ENCODE results near the gene ATG16L1. TPM values are rescaled to one million over a fixed set of nuclear protein-coding genes. Genes with fewer than 3 reads are reported as not detected.
A peak's percentile ranks its signal among the peaks of the same experiment; 100 is the strongest.

Gene ATG16L1
- total RNA-seq, 1 experiment from 2014 or later: 42.0 TPM

DNA sequence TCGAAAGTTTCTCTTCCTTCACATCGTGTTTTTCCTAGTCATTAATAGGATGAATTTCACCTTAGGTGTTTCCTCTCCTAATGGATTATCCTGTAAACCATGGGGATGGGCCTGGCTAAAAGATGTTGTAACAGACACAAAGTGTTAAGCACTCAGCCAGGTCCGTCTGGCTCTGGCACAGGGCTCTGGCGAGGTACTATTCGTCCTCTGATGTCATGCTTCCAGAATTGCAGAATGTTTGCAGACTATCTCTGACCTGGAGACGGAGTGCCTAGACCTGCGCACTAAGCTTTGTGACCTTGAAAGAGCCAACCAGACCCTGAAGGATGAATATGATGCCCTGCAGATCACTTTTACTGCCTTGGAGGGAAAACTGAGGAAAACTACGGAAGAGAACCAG, 13.2 kb downstream of the ATG16L1 start:
- no peaks in the 10 kb centered on the region for H3K9me3 Mint-ChIP-seq
- WGBS (ENCODE audit: extremely low coverage, insufficient read length, low lambda C conversion rate): no CpG with 5 or more reads among the region's 8 CpGs
- H2AK5ac ChIP-seq (ENCODE audit: insufficient read length, low read length): no peak overlapping the region

More for the DNA sequence above, 13.2 kb downstream of the ATG16L1 start:
- Histone ChIP-seq H2BK12ac (ENCODE audit: insufficient read length, low read depth, low read length) (no peak overlapping the region), H3K56ac (ENCODE audit: insufficient read length, low read depth, low read length) (no peak overlapping the region), H3T11ph (ENCODE audit: low read length) (no peak overlapping the region), H4K8ac (replicated peaks; ENCODE audit: insufficient read length, low read depth, low read length) (no peak overlapping the region), H2BK120ac (ENCODE audit: low read depth, low read length, poor library complexity, severe bottlenecking) (no peak overlapping the region), H3K79me2 (ENCODE audit: insufficient read depth, low read length) (no peaks in the 10 kb centered on the region; the same call in 1 of the 2 replicates), H3K14ac (ENCODE audit: insufficient read depth, low read length) (no peak overlapping the region), H2AFZ (ENCODE audit: low read length) (no peak overlapping the region), H3K9ac (ENCODE audit: extremely low read depth, insufficient read length, low read length) (no peak overlapping the region), H3K27me3 (ENCODE audit: insufficient read depth, low read length) (no peaks in the 10 kb centered on the region), H2BK20ac (ENCODE audit: low read depth, low read length, poor library complexity, severe bottlenecking) (no peak overlapping the region), H3K23me2 (ENCODE audit: insufficient read length, low read depth, low read length, poor library complexity, severe bottlenecking) (no peaks in the 10 kb centered on the region), H3K18ac (ENCODE audit: insufficient read length, low read depth, low read length) (no peak overlapping the region), H3K79me1 (ENCODE audit: insufficient read depth, low read depth, low read length, poor library complexity, severe bottlenecking) (peaks cover 4% of the 10 kb centered on the region), H2BK15ac (ENCODE audit: low read depth, low read length) (no peak overlapping the region), H2BK5ac (ENCODE audit: insufficient read length, low read length) (no peak overlapping the region), H3K4me2 (ENCODE audit: insufficient read depth, insufficient read length, low read length) (no peak overlapping the region), H3K23ac (ENCODE audit: insufficient read length, low read depth, low read length) (no peak overlapping the region), H3K9me3 (ENCODE audit: control insufficient read depth, low read depth, low read length) (no peaks in the 10 kb centered on the region), H4K91ac (ENCODE audit: insufficient read length, low read depth, low read length) (no peak overlapping the region), H4K5ac (ENCODE audit: insufficient read length, low read depth, low read length) (no peak overlapping the region), H3K4me1 (ENCODE audit: insufficient read depth, low read length) (no peaks in the 10 kb centered on the region), H3K27ac (ENCODE audit: insufficient read length, low read depth, low read length) (no peak overlapping the region), H4K20me1 (ENCODE audit: control insufficient read depth, insufficient read depth, insufficient read length) (no peaks in the 10 kb centered on the region), H3K4ac (ENCODE audit: low read depth, low read length) (no peak overlapping the region)
- Mint-ChIP-seq H3K36me3 (ENCODE audit: insufficient read depth in 1 of 3, low read depth in 3 of 3) (peaks cover 43 to 96% (median 87%) of the 10 kb centered on the region in 3 experiments; a peak in 6 of 7 replicates), H3K27ac (0 out of 7 replicates have a peak overlapping the region, but pooled peaks of 1 of the 3 experiments have one; percentile 2), H3K27me3 (ENCODE audit: low read depth) (no peaks in the 10 kb centered on the region), H3K4me3 (no peak overlapping the region), H3K4me1 (no peaks in the 10 kb centered on the region; a peak in 1 of 4 replicates)
- no peak for DNase-seq
- no peak for TF ChIP-seq CTCF (conservative IDR thresholded peaks at IDR 0.05)

All from H9 (cell line).